Activated CD4-positive, alpha-beta T cell treated with anti-CD3 and anti-CD28 coated beads for 36 hours (primary cell): ENCODE measurements around the gene AGFG2. TPM values are rescaled to one million over a fixed set of nuclear protein-coding genes. Genes with fewer than 3 reads are reported as not detected.

Experiments used
- ATAC-seq: fragments of 200-7000 bp; cut with Tn5 transposase; one replicate; pipeline ENCODE4 v1.10.0; 2021; ENCODE audit warnings: mild to moderate bottlenecking, moderate library complexity
- CTCF ChIA-PET: fragments of 350-600 bp; sonication (Branson Sonifier 250); formaldehyde crosslinking; loops from one replicate; lab custom pipeline; 2021; ENCODE audit warnings: antibody characterized with exemption; lab: Charles Lee
- POLR2A ChIA-PET: fragments of 350-600 bp; sonication (Branson Sonifier 250); formaldehyde crosslinking; loops from one replicate; lab custom pipeline; 2021; ENCODE audit warnings: antibody characterized with exemption, inconsistent platforms; lab: Charles Lee
- DNase-seq: peaks from one replicate; pipeline ENCODE4 v3.0.0-alpha.2; 2020
- H3K27ac Mint-ChIP-seq: one replicate; pipeline ENCODE4 v1.8.0; 2021; ENCODE audit warnings: mixed read lengths
- H3K27me3 Mint-ChIP-seq: one replicate; pipeline ENCODE4 v1.8.0; 2021; ENCODE audit warnings: mixed read lengths
- H3K36me3 Mint-ChIP-seq: one replicate; pipeline ENCODE4 v1.8.0; 2021; ENCODE audit warnings: low read depth, mixed read lengths
- H3K4me1 Mint-ChIP-seq: one replicate; pipeline ENCODE4 v1.8.0; 2021; ENCODE audit warnings: mixed read lengths
- H3K4me3 Mint-ChIP-seq: one replicate; pipeline ENCODE4 v1.8.0; 2021; ENCODE audit warnings: mild to moderate bottlenecking, moderate library complexity, mixed read lengths
- H3K9me3 Mint-ChIP-seq: one replicate; pipeline ENCODE4 v1.8.0; 2021; ENCODE audit warnings: low read depth, mixed read lengths
- intact Hi-C, 2 experiments: fragments of 100-400 bp; cut with DNase I in 1 of 2; cut with micrococcal nuclease in 1 of 2; formaldehyde crosslinking; loops; one replicate each; pipeline versions ENCODE4 v1.14.2 to v1.15.1; 2022 to 2024; cut with DNase I, micrococcal nuclease
- total RNA-seq, 2 experiments: library from RNA; stranded (reverse); gene quantifications; one replicate each; pipeline ENCODE4 v1.2.3, GENCODE V29; 2021

The AGFG2 gene
- total RNA-seq, 2 experiments from 2014 or later: 49.3 to 49.4 TPM

- DNase-seq (no peak), ATAC-seq (no peak)
- Mint-ChIP-seq H3K27ac (no peak overlapping the region), H3K36me3 (no peaks in the 10 kb centered on the region), H3K27me3 (peaks cover under 1% of the 10 kb centered on the region), H3K9me3 (no peaks in the 10 kb centered on the region), H3K4me1 (peaks cover 11% of the 10 kb centered on the region), H3K4me3 (no peak overlapping the region)
- CTCF ChIA-PET: interaction anchor here (0.5 to 1.8 kb wide), 2 partner anchors 125 to 439 kb away, joined by 3 to 5 read pairs; no protein-coding TSS in a partner anchor
- intact Hi-C loops: no loop called here
- POLR2A ChIA-PET: no interaction called here
These were observed 61.1 kb downstream of the AGFG2 start for GRCh38 chr7:100599911-100600729.

DNA sequence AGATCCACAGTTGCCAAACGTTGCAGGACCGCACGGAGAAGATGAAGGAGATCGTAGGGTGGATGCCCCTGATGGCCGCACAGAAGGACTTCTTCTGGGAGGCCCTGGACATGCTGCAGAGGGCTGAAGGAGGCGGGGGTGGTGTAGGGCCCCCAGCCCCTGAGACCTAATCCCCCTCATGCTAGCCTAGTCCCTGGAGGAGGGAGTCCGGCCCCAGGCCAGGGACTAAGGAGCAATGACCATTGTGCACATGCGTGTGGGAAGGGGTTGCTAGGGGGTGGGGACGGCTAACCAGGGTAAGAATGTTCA lies 61.7 kb downstream of the AGFG2 start:
- Mint-ChIP-seq H3K27me3 (peaks cover 3% of the 10 kb centered on the region), H3K27ac (no peak overlapping the region), H3K4me1 (peaks cover 15% of the 10 kb centered on the region), H3K36me3 (no peaks in the 10 kb centered on the region), H3K4me3 (no peak overlapping the region), H3K9me3 (no peaks in the 10 kb centered on the region)
- intact Hi-C loops: no loop called here
- DNase-seq (no peak), ATAC-seq (no peak)
- ChIA-PET CTCF (interaction anchor here (1.2 kb wide), 1 partner anchor 18 kb away, joined by 4 read pairs; no protein-coding TSS in a partner anchor), POLR2A (no interaction called here)

DNA sequence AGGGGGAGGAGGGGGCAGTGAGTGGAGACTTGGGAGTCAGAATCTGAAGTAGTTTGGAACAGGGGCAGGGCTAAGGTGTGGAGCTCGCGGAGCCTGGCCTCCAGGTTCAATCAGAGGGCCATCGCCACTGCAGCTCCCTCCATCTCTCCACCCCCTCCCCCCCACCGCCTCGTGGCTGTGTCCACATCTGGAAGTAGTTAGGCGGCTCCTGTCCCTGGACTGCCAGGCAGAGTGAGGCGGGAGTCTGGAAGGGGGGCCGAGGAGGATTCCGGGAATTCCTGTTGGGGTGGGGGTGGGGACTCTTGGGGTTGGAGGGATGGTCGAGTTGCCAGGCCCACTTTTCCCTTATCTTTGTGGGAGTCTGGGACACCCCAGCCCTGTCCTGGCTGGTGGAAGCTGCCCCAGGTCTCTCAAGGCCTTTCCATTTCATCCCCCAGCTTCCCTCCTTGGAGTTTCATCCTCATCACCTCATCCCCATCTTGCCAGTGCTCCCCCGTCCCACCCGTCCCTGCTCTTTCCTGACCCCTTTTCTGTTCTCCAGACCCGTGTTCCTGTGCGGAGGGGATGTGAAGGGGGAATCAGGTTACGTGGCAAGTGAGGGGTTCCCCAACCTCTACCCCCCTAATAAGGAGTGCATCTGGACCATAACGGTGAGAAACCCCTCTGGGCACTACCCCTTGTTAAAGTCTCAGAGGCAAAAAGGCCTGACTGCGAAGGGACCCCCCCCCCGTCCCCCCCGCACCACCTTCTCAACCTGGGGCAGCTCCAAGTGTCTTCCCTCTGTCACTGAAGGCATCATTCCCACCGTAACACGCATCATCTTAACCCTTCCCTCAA lies 64.1 kb downstream of the AGFG2 start:
- Mint-ChIP-seq H3K4me3 (peak overlapping the region; percentile 78), H3K36me3 (no peaks in the 10 kb centered on the region), H3K27me3 (peaks cover 3% of the 10 kb centered on the region), H3K9me3 (no peaks in the 10 kb centered on the region), H3K27ac (no peak overlapping the region), H3K4me1 (peaks cover 15% of the 10 kb centered on the region)
- intact Hi-C loops: no loop called here
- DNase-seq: peak; percentile 27
- ChIA-PET POLR2A (no interaction called here), CTCF (interaction anchor here (0.7 to 2.0 kb wide), 6 partner anchors 10 to 103 kb away, joined by 3 to 6 read pairs (median 4); partner anchors contain the start of genes FBXO24, LRCH4, MOSPD3 and POP7)
- ATAC-seq: no peak

GRCh38 chr7:100603726-100604027 lies 64.7 kb downstream of the AGFG2 start:
- peak; percentile 5 for ATAC-seq
- POLR2A ChIA-PET: no interaction called here

GRCh38 chr7:100604028-100604975 lies 65.3 kb downstream of the AGFG2 start:
- H3K9me3 Mint-ChIP-seq: no peaks in the 10 kb centered on the region
- ChIA-PET POLR2A (no interaction called here), CTCF (interaction anchor here (0.7 to 2.0 kb wide), 8 partner anchors 8 to 101 kb away, joined by 3 to 6 read pairs (median 4); partner anchors contain the start of genes FBXO24, LRCH4 and MOSPD3)
- H3K27me3 Mint-ChIP-seq: peaks cover 3% of the 10 kb centered on the region
- H3K27ac Mint-ChIP-seq: peak overlapping the region; percentile 82
- DNase-seq (peak; percentile 85), ATAC-seq (peak; percentile 70)
- H3K4me1 Mint-ChIP-seq: peaks cover 15% of the 10 kb centered on the region
- no peaks in the 10 kb centered on the region for H3K36me3 Mint-ChIP-seq
- peak overlapping the region; percentile 78 for H3K4me3 Mint-ChIP-seq
- intact Hi-C loops: loop anchor here (1.0 to 2.0 kb wide), 6 partner anchors 8 to 87 kb away; partner anchors contain the start of genes FBXO24 (in 2 of the 2), LRCH4 (in 2 of the 2), MOSPD3 (in 2 of the 2) and GNB2 (in 1 of the 2)

More at GRCh38 chr7:100603726-100604027, 64.7 kb downstream of the AGFG2 start:
- Mint-ChIP-seq H3K4me1 (peaks cover 15% of the 10 kb centered on the region), H3K36me3 (no peaks in the 10 kb centered on the region), H3K27ac (peak overlapping the region; percentile 82), H3K4me3 (peak overlapping the region; percentile 78), H3K27me3 (peaks cover 3% of the 10 kb centered on the region), H3K9me3 (no peaks in the 10 kb centered on the region)
- DNase-seq: peak; percentile 30
- intact Hi-C loops: loop anchor here (1.0 to 2.0 kb wide), 6 partner anchors 9 to 88 kb away; partner anchors contain the start of genes FBXO24 (in 2 of the 2), LRCH4 (in 2 of the 2), MOSPD3 (in 2 of the 2) and GNB2 (in 1 of the 2)
- CTCF ChIA-PET: interaction anchor here (0.7 to 2.0 kb wide), 7 partner anchors 9 to 102 kb away, joined by 3 to 6 read pairs (median 4); partner anchors contain the start of genes FBXO24, LRCH4, MOSPD3 and POP7

DNA sequence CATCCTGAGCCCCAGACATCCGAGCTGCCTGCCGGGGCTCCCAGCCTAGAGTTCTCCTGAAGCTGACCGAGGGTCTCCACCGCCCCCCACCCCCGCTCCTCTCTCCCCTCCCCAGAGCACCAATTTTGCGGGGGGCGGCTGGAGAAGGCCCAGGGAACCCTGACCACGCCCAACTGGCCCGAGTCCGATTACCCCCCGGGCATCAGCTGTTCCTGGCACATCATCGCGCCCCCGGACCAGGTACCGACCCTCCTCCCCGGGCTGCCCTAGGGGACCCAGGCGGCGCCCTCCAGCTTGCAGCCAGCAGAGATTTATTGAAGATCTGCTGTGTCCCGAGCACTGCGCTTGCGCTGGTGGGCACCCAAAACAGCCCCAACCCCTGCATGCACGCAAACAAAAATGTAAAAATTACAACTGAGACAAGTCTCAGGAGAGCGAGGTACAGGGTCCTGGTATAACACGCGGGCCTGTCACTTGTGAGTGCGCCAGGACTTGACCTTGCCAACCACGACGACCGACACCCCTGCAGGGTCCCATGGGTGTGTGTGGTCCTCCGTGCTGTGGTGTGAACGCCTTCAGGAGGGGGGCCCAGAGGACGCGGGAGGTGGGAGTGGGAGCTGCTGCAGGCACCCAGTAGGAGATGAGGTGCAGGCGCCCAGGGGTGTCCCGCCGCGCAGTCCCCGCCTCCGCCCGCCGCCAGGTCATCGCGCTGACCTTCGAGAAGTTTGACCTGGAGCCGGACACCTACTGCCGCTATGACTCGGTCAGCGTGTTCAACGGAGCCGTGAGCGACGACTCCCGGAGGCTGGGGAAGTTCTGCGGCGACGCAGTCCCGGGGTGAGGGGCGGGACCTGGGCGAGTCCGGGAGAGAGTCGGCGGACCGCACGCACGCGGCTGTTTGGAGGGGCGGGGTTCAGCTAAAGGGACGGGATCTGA lies 66.2 kb downstream of the AGFG2 start:
- peak overlapping the region; percentile 78 for H3K4me3 Mint-ChIP-seq
- H3K27me3 Mint-ChIP-seq: peaks cover 3% of the 10 kb centered on the region
- no peak for ATAC-seq
- peak; percentile 69 for DNase-seq
- ChIA-PET CTCF (interaction anchor here (0.8 to 2.0 kb wide), 7 partner anchors 11 to 247 kb away, joined by 3 to 7 read pairs (median 4); partner anchors contain the start of genes FBXO24, LRCH4 and SLC12A9), POLR2A (interaction anchor here (1.7 kb wide), 1 partner anchor 100 kb away, joined by 4 read pairs; the partner anchor contains the start of gene POP7)
- H3K27ac Mint-ChIP-seq: peak overlapping the region; percentile 37
- peaks cover 15% of the 10 kb centered on the region for H3K4me1 Mint-ChIP-seq
- no peaks in the 10 kb centered on the region for H3K36me3 Mint-ChIP-seq
- H3K9me3 Mint-ChIP-seq: no peaks in the 10 kb centered on the region
- intact Hi-C loops: loop anchor here (1.0 to 2.0 kb wide), 6 partner anchors 7 to 86 kb away; partner anchors contain the start of genes FBXO24 (in 2 of the 2), LRCH4 (in 2 of the 2), MOSPD3 (in 2 of the 2) and GNB2 (in 1 of the 2)

GRCh38 chr7:100606313-100606712 lies 67.3 kb downstream of the AGFG2 start:
- H3K4me1 Mint-ChIP-seq: peaks cover 18% of the 10 kb centered on the region
- no peak for ATAC-seq
- no peak for DNase-seq
- no peak overlapping the region for H3K27ac Mint-ChIP-seq
- no peaks in the 10 kb centered on the region for H3K9me3 Mint-ChIP-seq
- intact Hi-C loops: no loop called here
- peaks cover 3% of the 10 kb centered on the region for H3K27me3 Mint-ChIP-seq
- ChIA-PET CTCF (interaction anchor here (0.6 to 2.0 kb wide), 6 partner anchors 10 to 204 kb away, joined by 3 to 7 read pairs (median 4); partner anchors contain the start of genes FBXO24 and LRCH4), POLR2A (interaction anchor here (0.6 to 1.7 kb wide), 2 partner anchors 99 to 132 kb away, joined by 4 to 7 read pairs; partner anchors contain the start of gene POP7)
- no peaks in the 10 kb centered on the region for H3K36me3 Mint-ChIP-seq
- H3K4me3 Mint-ChIP-seq: no peak overlapping the region

DNA sequence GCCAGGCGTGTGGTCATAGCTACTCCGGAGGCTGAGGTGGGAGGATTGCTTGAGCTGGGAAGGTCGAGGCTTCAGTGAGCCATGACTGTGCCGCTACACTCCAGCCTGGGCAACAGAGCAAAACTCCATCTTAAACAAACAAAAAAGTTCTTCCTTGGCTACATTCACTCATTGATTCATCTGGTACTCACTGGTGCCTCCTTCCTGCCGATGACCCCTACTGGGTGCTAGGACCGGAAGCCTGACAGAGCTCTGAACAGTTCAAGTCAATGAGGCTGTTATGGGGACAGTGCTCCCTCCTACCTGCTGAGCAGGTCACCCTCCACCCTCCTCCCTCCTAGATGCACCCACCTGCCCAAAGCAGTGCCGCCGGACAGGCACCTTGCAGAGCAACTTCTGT lies 68.1 kb downstream of the AGFG2 start:
- no peaks in the 10 kb centered on the region for H3K36me3 Mint-ChIP-seq
- H3K9me3 Mint-ChIP-seq: no peaks in the 10 kb centered on the region
- ChIA-PET POLR2A (interaction anchor here (1.7 kb wide), 1 partner anchor 99 kb away, joined by 4 read pairs; the partner anchor contains the start of gene POP7), CTCF (interaction anchor here (1.7 kb wide), 1 partner anchor 10 kb away, joined by 5 read pairs; no protein-coding TSS in a partner anchor)
- H3K4me3 Mint-ChIP-seq: no peak overlapping the region
- peaks cover 18% of the 10 kb centered on the region for H3K4me1 Mint-ChIP-seq
- no peak overlapping the region for H3K27ac Mint-ChIP-seq
- H3K27me3 Mint-ChIP-seq: peaks cover 3% of the 10 kb centered on the region
- intact Hi-C loops: no loop called here
- ATAC-seq (no peak), DNase-seq (no peak)

GRCh38 chr7:100609958-100610357 lies 71.0 kb downstream of the AGFG2 start:
- Mint-ChIP-seq H3K27ac (peak overlapping the region; percentile 44), H3K4me1 (peaks cover 23% of the 10 kb centered on the region), H3K4me3 (no peak overlapping the region), H3K9me3 (no peaks in the 10 kb centered on the region), H3K27me3 (peaks cover 3% of the 10 kb centered on the region), H3K36me3 (no peaks in the 10 kb centered on the region)
- CTCF ChIA-PET: interaction anchor here (1.2 kb wide), 1 partner anchor 24 kb away, joined by 3 read pairs; no protein-coding TSS in a partner anchor
- DNase-seq: no peak
- POLR2A ChIA-PET: no interaction called here
- no peak for ATAC-seq
- intact Hi-C loops: loop anchor here in 1 of 2 experiments (5.0 kb wide), 2 partner anchors 82 to 267 kb away; partner anchors contain the start of genes GIGYF1 and SRRT
